NCI-H226 (cell line): ENCODE measurements around the gene PIAS4.
"Not testable (repeated sequence)": the region's sequence is repeated elsewhere in the genome, so short reads cannot be mapped to it uniquely, and the experiment has no call there.

Experiments
- DNase-seq: peaks from one replicate; pipeline ENCODE4 v3.0.0-alpha.2; 2015

The PIAS4 gene

GRCh38 chr19:3998667-3999412 is 8.7 kb upstream of the PIAS4 start:
- not testable (repeated sequence) for DNase-seq

GRCh38 chr19:4000798-4001197 is 6.7 kb upstream of the PIAS4 start:
- DNase-seq, result not testable (repeated sequence)

GRCh38 chr19:4005436-4005835 is 2.1 kb upstream of the PIAS4 start:
- DNase-seq, result not testable (repeated sequence)

- no peak for DNase-seq
These were observed 452 bp downstream of the PIAS4 start for GRCh38 chr19:4007836-4008539.

GRCh38 chr19:4009990-4010807 is 2.7 kb downstream of the PIAS4 start:
- DNase-seq, result no peak

- DNase-seq, result no peak
These were observed 3.2 kb downstream of the PIAS4 start for GRCh38 chr19:4010808-4011110.

GRCh38 chr19:4011430-4011829 is 3.9 kb downstream of the PIAS4 start:
- DNase-seq, result not testable (repeated sequence)

GRCh38 chr19:4012092-4012974 is 4.8 kb downstream of the PIAS4 start:
- DNase-seq, result no peak

GRCh38 chr19:4012975-4013634 is 5.6 kb downstream of the PIAS4 start:
- no peak for DNase-seq

GRCh38 chr19:4013886-4014540 is 6.5 kb downstream of the PIAS4 start:
- DNase-seq, result no peak

- DNase-seq, result no peak
These were observed 7.3 kb downstream of the PIAS4 start for GRCh38 chr19:4014541-4015491.

- DNase-seq, result no peak
These were observed 8.3 kb downstream of the PIAS4 start for GRCh38 chr19:4015705-4016402.

- DNase-seq, result no peak
These were observed 8.9 kb downstream of the PIAS4 start for GRCh38 chr19:4016486-4016885.

- DNase-seq, result no peak
These were observed 9.5 kb downstream of the PIAS4 start for GRCh38 chr19:4016903-4017638.

GRCh38 chr19:4018140-4018613 is 10.6 kb downstream of the PIAS4 start:
- no peak for DNase-seq

GRCh38 chr19:4018775-4019504 is 11.4 kb downstream of the PIAS4 start:
- no peak for DNase-seq

- DNase-seq, result no peak
These were observed 12.0 kb downstream of the PIAS4 start for GRCh38 chr19:4019578-4019977.
